ENCODE results near the gene IRX5.

IRX5 gene

GRCh38 chr16:54947616-54948015 is 17.0 kb downstream of the IRX5 start:
- no peak for DNase-seq (ENCODE audit: low read depth in 2 of 2)

GRCh38 chr16:54952195-54952594 is 21.5 kb downstream of the IRX5 start:
- DNase-seq (ENCODE audit: low read depth in 2 of 2), result no peak

- DNase-seq (ENCODE audit: low read depth in 2 of 2), result no peak
Measured at GRCh38 chr16:54953461-54953860, 22.8 kb downstream of the IRX5 start.

- DNase-seq (ENCODE audit: low read depth in 2 of 2), result no peak
Measured at GRCh38 chr16:54954220-54954619, 23.6 kb downstream of the IRX5 start.

GRCh38 chr16:54955757-54956156 is 25.1 kb downstream of the IRX5 start:
- no peak for DNase-seq (ENCODE audit: low read depth in 2 of 2)

GRCh38 chr16:54957403-54958166 is 26.9 kb downstream of the IRX5 start:
- DNase-seq (ENCODE audit: low read depth in 2 of 2), result no peak

- no peak for DNase-seq (ENCODE audit: low read depth in 2 of 2)
Measured at GRCh38 chr16:54962045-54962444, 31.4 kb downstream of the IRX5 start.

GRCh38 chr16:54964239-54964638 is 33.6 kb downstream of the IRX5 start:
- no peak for DNase-seq (ENCODE audit: low read depth in 2 of 2)

- DNase-seq (ENCODE audit: low read depth in 2 of 2), result no peak
Measured at GRCh38 chr16:54965464-54965863, 34.8 kb downstream of the IRX5 start.

GRCh38 chr16:54968011-54968410 is 37.3 kb downstream of the IRX5 start:
- no peak for DNase-seq (ENCODE audit: low read depth in 2 of 2)

GRCh38 chr16:54968784-54969183 is 38.1 kb downstream of the IRX5 start:
- no peak for DNase-seq (ENCODE audit: low read depth in 2 of 2)

- DNase-seq (ENCODE audit: low read depth in 2 of 2), result no peak
Measured at GRCh38 chr16:54970016-54970415, 39.4 kb downstream of the IRX5 start.

GRCh38 chr16:54974367-54974766 is 43.7 kb downstream of the IRX5 start:
- DNase-seq (ENCODE audit: low read depth in 2 of 2), result no peak

GRCh38 chr16:54976651-54977200 is 46.1 kb downstream of the IRX5 start:
- no peak for DNase-seq (ENCODE audit: low read depth in 2 of 2)

- no peak for DNase-seq (ENCODE audit: low read depth in 2 of 2)
Measured at GRCh38 chr16:54977211-54977610, 46.5 kb downstream of the IRX5 start.

- DNase-seq (ENCODE audit: low read depth in 2 of 2), result no peak
Measured at GRCh38 chr16:54980821-54981220, 50.2 kb downstream of the IRX5 start.
